ENCODE measurements around the gene SNX14. TPM values are rescaled to one million over a fixed set of nuclear protein-coding genes. Genes with fewer than 3 reads are reported as not detected.

SNX14 gene
- total and polyA plus RNA-seq, 2 of the 13 experiments (the other 11 are each of a cell fraction or from before 2014, with no cell fraction given): 83.5 to 112 TPM

- TF ChIP-seq ZNF20 (CRISPR knock-in tag; IDR thresholded peaks at IDR 0.05): 0 out of 2 replicates have a peak, but pooled peaks have one; percentile 69
- peak; percentile 73; the same call in 1 of the 2 replicates for TF ChIP-seq ZSCAN20 (CRISPR knock-in tag; IDR thresholded peaks at IDR 0.05; ENCODE audit: borderline replicate concordance)
- no peak for TF ChIP-seq FLYWCH1 (CRISPR knock-in tag; IDR thresholded peaks at IDR 0.05)
- TF ChIP-seq ZBTB14 (CRISPR knock-in tag; IDR thresholded peaks at IDR 0.05): peak; percentile 58; the same call in 1 of the 2 replicates
- no peak for TF ChIP-seq CEBPG (CRISPR knock-in tag; IDR thresholded peaks at IDR 0.05)
- peak; percentile 80 for TF ChIP-seq MED8 (CRISPR knock-in tag; IDR thresholded peaks at IDR 0.05; ENCODE audit: insufficient replicate concordance)
- no peak for TF ChIP-seq ZFP37 (CRISPR knock-in tag; IDR thresholded peaks at IDR 0.05; ENCODE audit: borderline replicate concordance)
- TF ChIP-seq RBFOX2 (IDR thresholded peaks at IDR 0.05; ENCODE audit: low read depth, low read length): peak; percentile 96
- TF ChIP-seq MYC (CRISPR knock-in tag; IDR thresholded peaks at IDR 0.05; ENCODE audit: borderline replicate concordance): peak; percentile 13; the same call in 1 of the 2 replicates
- TF ChIP-seq ZBTB1 (CRISPR knock-in tag; IDR thresholded peaks at IDR 0.05; ENCODE audit: borderline replicate concordance): no peak
- peak; percentile 72; the same call in 1 of the 2 replicates for TF ChIP-seq ZNF678 (CRISPR knock-in tag; IDR thresholded peaks at IDR 0.05)
- TF ChIP-seq YEATS4 (CRISPR knock-in tag; IDR thresholded peaks at IDR 0.05; ENCODE audit: borderline replicate concordance): peak; percentile 49
- TF ChIP-seq CENPBD1 (CRISPR knock-in tag; IDR thresholded peaks at IDR 0.05; ENCODE audit: borderline replicate concordance, low read depth): no peak
- TF ChIP-seq TMF1 (CRISPR knock-in tag; IDR thresholded peaks at IDR 0.05; ENCODE audit: low read depth): peak; percentile 55; the same call in 1 of the 2 replicates
- TF ChIP-seq REST (IDR thresholded peaks at IDR 0.05; ENCODE audit: borderline replicate concordance in 1 of 2, low read depth in 1 of 2, low read length in 2 of 2): peak in 1 of 2 experiments; percentile 14; a peak in 1 of 4 replicates
- TF ChIP-seq ZFP91 (CRISPR knock-in tag; IDR thresholded peaks at IDR 0.05; ENCODE audit: borderline replicate concordance): no peak; the same call in none of the 2 replicates
- TF ChIP-seq SOX13 (IDR thresholded peaks at IDR 0.05): peak; percentile 44; the same call in 1 of the 2 replicates
- no peak; a peak in 1 of 4 replicates for TF ChIP-seq SOX13 (CRISPR knock-in tag; conservative IDR thresholded peaks at IDR 0.05 in 1 of 2, IDR thresholded peaks at IDR 0.05 in 1 of 2)
- peak; percentile 91; the same call in 1 of the 2 replicates for TF ChIP-seq THAP8 (CRISPR knock-in tag; IDR thresholded peaks at IDR 0.05; ENCODE audit: borderline replicate concordance)
- TF ChIP-seq HDAC1 (CRISPR knock-in tag; IDR thresholded peaks at IDR 0.05): peak; percentile 84
- TF ChIP-seq ZBTB8A (CRISPR knock-in tag; IDR thresholded peaks at IDR 0.05; ENCODE audit: borderline replicate concordance, low read depth): peak; percentile 38; the same call in 1 of the 2 replicates
Observed at GRCh38 chr6:85593438-85594196, at the start of gene SNX14 (continued).

Measured in HepG2 (cell line).